GM12801 (cell line): ENCODE data around the gene OTUD5.

Source experiments
- CTCF ChIP-seq: IDR thresholded peaks from one replicate; pipeline ENCODE4 v1.5.1; 2011; ENCODE audit warnings: control low read depth; ENCODE audit not compliant: insufficient read length; ENCODE audit errors: extremely low read depth

Gene OTUD5

GRCh38 chrX:48896611-48897011 lies 60.8 kb downstream of the OTUD5 start:
- no peak for TF ChIP-seq CTCF

GRCh38 chrX:48894891-48895290 lies 62.5 kb downstream of the OTUD5 start:
- no peak for TF ChIP-seq CTCF

GRCh38 chrX:48893556-48894348 lies 63.7 kb downstream of the OTUD5 start:
- TF ChIP-seq CTCF, result no peak

- no peak for TF ChIP-seq CTCF
These were observed 64.5 kb downstream of the OTUD5 start for GRCh38 chrX:48892896-48893295.

- no peak for TF ChIP-seq CTCF
These were observed 65.8 kb downstream of the OTUD5 start for GRCh38 chrX:48891402-48892288.

- no peak for TF ChIP-seq CTCF
These were observed 66.4 kb downstream of the OTUD5 start for GRCh38 chrX:48890934-48891401.

- TF ChIP-seq CTCF, result no peak
These were observed 67.0 kb downstream of the OTUD5 start for GRCh38 chrX:48890296-48890925.
